ENCODE data around the gene RPP40.
A peak's percentile ranks its signal among the peaks of the same experiment; 100 is the strongest.

Gene RPP40

DNA sequence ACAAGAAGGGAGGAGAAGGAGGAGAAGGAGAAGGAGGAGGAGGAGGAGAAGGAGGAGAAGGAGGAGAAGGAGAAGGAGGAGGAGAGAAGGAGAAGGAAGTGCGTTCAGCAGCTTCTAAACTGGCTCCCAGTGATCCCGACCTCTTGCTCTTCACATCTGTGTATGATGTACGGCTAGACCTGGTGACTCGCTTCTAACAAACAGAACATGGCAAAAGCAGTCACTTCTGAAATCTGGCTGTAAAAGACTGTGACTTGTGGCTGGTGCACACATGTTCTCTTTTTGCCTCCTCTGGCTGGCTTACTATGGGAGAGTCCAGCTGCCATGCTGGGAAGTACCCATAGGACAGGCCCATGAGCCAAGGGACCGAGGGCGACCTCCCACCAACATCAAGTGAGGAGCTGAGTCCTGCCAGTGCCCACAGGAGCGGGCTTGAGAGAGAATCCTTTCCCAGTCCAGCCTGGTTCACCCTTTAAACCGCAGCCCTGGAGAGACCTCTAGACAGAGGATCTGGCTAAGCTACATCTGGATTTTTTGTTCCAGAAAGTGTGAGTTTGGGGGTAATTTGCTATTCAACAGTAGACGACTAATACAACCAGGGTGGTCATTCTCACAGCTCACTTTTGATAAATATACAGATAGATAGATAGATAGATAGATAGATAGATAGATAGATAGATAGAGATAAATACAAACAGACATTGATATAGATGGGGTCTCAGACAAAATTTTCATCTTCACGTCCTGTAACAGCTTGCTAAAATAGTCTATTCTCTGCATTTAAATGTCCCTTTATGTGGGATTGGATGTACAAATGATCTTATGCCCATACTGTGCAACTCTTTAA, 42.3 kb downstream of the RPP40 start:
- Histone ChIP-seq H3K4me1 (ENCODE audit: insufficient read depth, low read length) (no peaks in the 10 kb centered on the region), H3K79me2 (ENCODE audit: insufficient read depth, low read length) (no peaks in the 10 kb centered on the region), H2AFZ (ENCODE audit: low read depth, low read length) (no peak overlapping the region), H3K9me3 (ENCODE audit: insufficient read depth, low read length, severe bottlenecking) (no peaks in the 10 kb centered on the region), H3K9ac (ENCODE audit: low read depth, low read length) (no peak overlapping the region), H3K4me3 (ENCODE audit: low read depth in 1 of 2, low read length in 2 of 2) (no peak overlapping the region), H3K36me3 (ENCODE audit: insufficient read depth, low read length) (no peaks in the 10 kb centered on the region), H3K4me2 (ENCODE audit: insufficient read depth, low read length) (no peak overlapping the region), H4K20me1 (ENCODE audit: insufficient read depth, low read length) (no peaks in the 10 kb centered on the region), H3K27me3 (ENCODE audit: insufficient read depth, low read length, poor library complexity) (no peaks in the 10 kb centered on the region), H3K27ac (ENCODE audit: low read length) (no peak overlapping the region)
- ATAC-seq (ENCODE audit: insufficient read depth, low read depth) (no peak), DNase-seq (no peak)
- TF ChIP-seq CTCF (IDR thresholded peaks at IDR 0.05; ENCODE audit: borderline replicate concordance, extremely low read depth, low read length, poor library complexity, severe bottlenecking): no peak
- TF ChIP-seq EZH2 (IDR thresholded peaks at IDR 0.05; ENCODE audit: borderline replicate concordance, low read depth, low read length, severe bottlenecking): no peak

GRCh38 chr6:4958624-4959023, 45.2 kb downstream of the RPP40 start:
- Histone ChIP-seq H2AFZ (ENCODE audit: low read depth, low read length) (no peak overlapping the region), H3K4me1 (ENCODE audit: insufficient read depth, low read length) (no peaks in the 10 kb centered on the region), H4K20me1 (ENCODE audit: insufficient read depth, low read length) (no peaks in the 10 kb centered on the region), H3K79me2 (ENCODE audit: insufficient read depth, low read length) (no peaks in the 10 kb centered on the region), H3K36me3 (ENCODE audit: insufficient read depth, low read length) (no peaks in the 10 kb centered on the region), H3K9ac (ENCODE audit: low read depth, low read length) (no peak overlapping the region), H3K9me3 (ENCODE audit: insufficient read depth, low read length, severe bottlenecking) (no peaks in the 10 kb centered on the region), H3K27ac (ENCODE audit: low read length) (no peak overlapping the region), H3K4me2 (ENCODE audit: insufficient read depth, low read length) (no peak overlapping the region), H3K4me3 (ENCODE audit: low read depth in 1 of 2, low read length in 2 of 2) (no peak overlapping the region), H3K27me3 (ENCODE audit: insufficient read depth, low read length, poor library complexity) (no peaks in the 10 kb centered on the region)
- DNase-seq (no peak), ATAC-seq (ENCODE audit: insufficient read depth, low read depth) (no peak)
- TF ChIP-seq EZH2 (IDR thresholded peaks at IDR 0.05; ENCODE audit: borderline replicate concordance, low read depth, low read length, severe bottlenecking) (no peak), CTCF (IDR thresholded peaks at IDR 0.05; ENCODE audit: borderline replicate concordance, extremely low read depth, low read length, poor library complexity, severe bottlenecking) (no peak)

DNA sequence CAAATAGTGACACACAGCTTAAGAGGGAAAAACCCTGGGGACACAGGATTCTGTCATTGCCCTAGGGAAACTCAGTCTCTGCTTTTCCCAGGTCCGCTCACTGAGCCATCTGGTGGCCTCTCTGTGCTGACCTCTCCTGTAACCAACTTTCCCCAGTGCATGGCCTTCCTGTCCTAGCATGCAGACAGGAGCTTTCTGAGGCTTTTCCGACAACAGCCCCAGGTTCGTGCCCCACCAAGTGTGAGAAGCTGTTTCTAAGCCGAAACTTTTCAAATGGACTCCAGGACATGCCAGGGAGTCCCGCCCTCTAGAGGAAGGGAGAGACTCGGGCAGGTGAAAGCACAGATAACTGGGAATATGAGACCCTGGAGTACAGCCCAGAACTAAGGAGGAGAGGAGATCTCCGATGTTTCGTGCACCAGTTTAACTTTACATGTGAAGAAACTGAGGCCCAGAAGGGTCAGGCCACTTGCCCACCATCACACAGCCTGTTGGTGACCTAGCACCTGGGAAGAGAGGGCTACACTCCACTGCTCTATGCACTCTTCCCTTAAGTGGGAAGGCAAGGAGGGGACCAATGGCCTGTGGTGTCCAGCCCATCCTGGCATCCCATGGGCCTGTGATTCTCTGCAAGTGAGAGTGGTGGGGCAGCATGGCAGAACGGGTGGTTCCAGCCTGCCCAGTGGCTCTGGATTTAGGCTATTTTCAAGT, 46.2 kb downstream of the RPP40 start:
- Histone ChIP-seq H3K4me3 (ENCODE audit: low read depth in 1 of 2, low read length in 2 of 2) (no peak overlapping the region), H3K4me2 (ENCODE audit: insufficient read depth, low read length) (no peak overlapping the region), H3K27me3 (ENCODE audit: insufficient read depth, low read length, poor library complexity) (no peaks in the 10 kb centered on the region), H2AFZ (ENCODE audit: low read depth, low read length) (no peak overlapping the region), H4K20me1 (ENCODE audit: insufficient read depth, low read length) (no peaks in the 10 kb centered on the region), H3K36me3 (ENCODE audit: insufficient read depth, low read length) (no peaks in the 10 kb centered on the region), H3K9me3 (ENCODE audit: insufficient read depth, low read length, severe bottlenecking) (no peaks in the 10 kb centered on the region), H3K4me1 (ENCODE audit: insufficient read depth, low read length) (no peaks in the 10 kb centered on the region), H3K9ac (ENCODE audit: low read depth, low read length) (no peak overlapping the region), H3K27ac (ENCODE audit: low read length) (no peak overlapping the region), H3K79me2 (ENCODE audit: insufficient read depth, low read length) (no peaks in the 10 kb centered on the region)
- DNase-seq: no peak
- ATAC-seq (ENCODE audit: insufficient read depth, low read depth): no peak
- TF ChIP-seq CTCF (IDR thresholded peaks at IDR 0.05; ENCODE audit: borderline replicate concordance, extremely low read depth, low read length, poor library complexity, severe bottlenecking) (peak; percentile 13), EZH2 (IDR thresholded peaks at IDR 0.05; ENCODE audit: borderline replicate concordance, low read depth, low read length, severe bottlenecking) (no peak)
